ENCODE measurements around the gene FAM170B.

DNA sequence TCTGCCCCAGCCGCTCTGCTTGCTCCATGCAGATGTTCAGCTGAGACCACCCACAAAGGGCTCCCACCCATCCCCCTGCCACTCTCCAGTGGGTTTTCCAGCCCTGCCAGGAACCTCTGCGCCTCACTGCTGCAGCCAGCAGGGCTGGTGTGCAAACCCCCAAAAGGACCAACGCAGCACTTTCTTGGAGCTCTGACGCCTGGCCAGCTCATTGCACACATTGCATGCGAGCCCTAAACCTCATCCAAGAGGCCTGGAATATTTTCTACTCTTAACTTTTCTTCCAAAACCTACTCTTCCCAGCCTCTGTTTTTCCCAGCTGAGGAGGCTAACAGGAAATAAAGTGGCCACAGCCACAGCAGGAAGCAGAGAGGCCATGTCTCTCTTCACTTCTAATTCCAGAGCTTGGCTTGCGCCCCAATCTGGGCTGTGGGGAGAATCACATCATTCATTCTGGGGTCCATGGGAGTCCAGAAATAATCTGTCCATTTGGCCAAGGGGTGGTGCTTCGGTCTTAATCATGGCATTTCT lies 4.6 kb upstream of the FAM170B start:
- TF ChIP-seq HDAC2 (IDR thresholded peaks at IDR 0.05) = no peak
- no peak for TF ChIP-seq SOX6 (IDR thresholded peaks at IDR 0.05)
- TF ChIP-seq ZNF143 (CRISPR knock-in tag; IDR thresholded peaks at IDR 0.05) = no peak
- no peak for TF ChIP-seq PREB (CRISPR knock-in tag; IDR thresholded peaks at IDR 0.05)
- no peak for TF ChIP-seq CREB3L1 (IDR thresholded peaks at IDR 0.05; ENCODE audit: borderline replicate concordance, low read depth)
- TF ChIP-seq RFX7 (CRISPR knock-in tag; IDR thresholded peaks at IDR 0.05) = no peak
- no peak for TF ChIP-seq CBX5 (IDR thresholded peaks at IDR 0.05; ENCODE audit: borderline replicate concordance, low read depth)

Data from K562 (cell line).